PC-9 (cell line): ENCODE data around the gene LRP8.

Source experiments
- CTCF ChIP-seq: fragments of 200-600 bp; sonication (generic); conservative IDR thresholded peaks from 2 replicates; pipeline ENCODE4 v1.6.1; 2017; ENCODE audit warnings: mixed run types, antibody characterized with exemption, mild to moderate bottlenecking, moderate library complexity
- EZH2 ChIP-seq: fragments of 200-600 bp; sonication (generic); IDR thresholded peaks from 2 replicates; pipeline ENCODE4 v1.8.0; 2017; ENCODE audit warnings: antibody characterized with exemption, low read depth

- TF ChIP-seq CTCF, result no peak
- TF ChIP-seq EZH2, result no peak
These were observed 47.6 kb upstream of the LRP8 start for GRCh38 chr1:53375440-53375839.
